ENCODE measurements around the gene RAPGEF1. TPM values are rescaled to one million over a fixed set of nuclear protein-coding genes. Genes with fewer than 3 reads are reported as not detected.

RAPGEF1 gene
- total and polyA plus RNA-seq, 2 of the 13 experiments (the other 11 are each of a cell fraction or from before 2014, with no cell fraction given), result 21.2 to 38.9 TPM

DNA sequence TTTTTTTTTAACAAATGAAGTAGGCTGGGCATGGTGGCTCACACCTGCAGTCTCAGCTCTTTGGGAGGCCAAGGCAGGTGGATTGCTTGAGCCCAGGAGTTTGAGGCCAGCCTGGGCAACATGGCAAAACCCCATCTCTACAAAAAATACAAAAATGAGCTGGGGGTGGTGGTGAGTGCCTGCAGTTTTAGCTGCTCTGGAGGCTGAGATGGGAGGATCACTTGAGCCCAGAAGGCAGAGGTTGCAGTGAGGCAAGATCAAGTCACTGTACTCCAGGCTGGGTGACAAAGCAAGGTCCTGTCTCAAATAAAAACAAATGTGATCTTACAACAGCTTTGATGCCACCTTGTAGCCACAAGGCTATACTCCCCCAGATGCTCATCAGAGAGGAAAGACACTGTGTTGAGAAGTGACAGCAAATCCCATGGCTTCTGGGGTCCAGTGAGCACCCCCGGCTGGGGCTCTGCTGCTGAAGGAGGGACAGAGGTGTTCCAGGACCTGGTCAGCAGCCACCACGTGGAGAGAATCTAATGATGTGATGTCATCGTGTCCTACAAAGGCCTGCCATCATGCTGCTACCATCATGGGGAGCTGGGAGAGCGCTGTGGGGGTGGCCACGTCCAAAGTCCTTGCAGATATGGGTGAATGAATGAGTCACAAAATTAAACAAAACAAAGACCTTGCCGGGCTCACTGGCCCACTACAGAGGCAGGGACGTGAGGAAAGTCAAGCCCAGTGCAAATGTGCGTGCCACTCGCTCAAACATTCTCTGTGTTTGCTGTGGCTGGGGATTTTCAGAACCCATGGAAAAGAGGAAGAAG is 133.9 kb downstream of the RAPGEF1 start (continued):
- TF ChIP-seq ZBTB37 (CRISPR knock-in tag; IDR thresholded peaks at IDR 0.05) (no peak), ZNF670 (CRISPR knock-in tag; IDR thresholded peaks at IDR 0.05; ENCODE audit: borderline replicate concordance) (no peak), ZSCAN31 (CRISPR knock-in tag; IDR thresholded peaks at IDR 0.05; ENCODE audit: low read depth) (peak; percentile 60), RARG (CRISPR knock-in tag; IDR thresholded peaks at IDR 0.05; ENCODE audit: low read depth) (no peak), ZNF776 (CRISPR knock-in tag; IDR thresholded peaks at IDR 0.05) (no peak), ZNF20 (CRISPR knock-in tag; IDR thresholded peaks at IDR 0.05) (no peak), SOX13 (IDR thresholded peaks at IDR 0.05) (no peak), SOX13 (CRISPR knock-in tag; conservative IDR thresholded peaks at IDR 0.05 in 1 of 2, IDR thresholded peaks at IDR 0.05 in 1 of 2) (peak in 1 of 2 experiments; percentile 84; a peak in 2 of 4 replicates), SCMH1 (CRISPR knock-in tag; IDR thresholded peaks at IDR 0.05; ENCODE audit: borderline replicate concordance) (no peak), TBX3 (IDR thresholded peaks at IDR 0.05; ENCODE audit: borderline replicate concordance) (peak; percentile 46; the same call in 1 of the 2 replicates), MYNN (CRISPR knock-in tag; IDR thresholded peaks at IDR 0.05; ENCODE audit: low read depth) (no peak), HNRNPLL (IDR thresholded peaks at IDR 0.05; ENCODE audit: low read depth, low read length, poor library complexity, severe bottlenecking) (no peak), SNRNP70 (IDR thresholded peaks at IDR 0.05; ENCODE audit: low read depth, low read length) (no peak), GTF2F1 (IDR thresholded peaks at IDR 0.05; ENCODE audit: low read length) (no peak), NR2F6 (IDR thresholded peaks at IDR 0.05) (peak; percentile 39; the same call in 1 of the 2 replicates), NR2F6 (CRISPR knock-in tag; IDR thresholded peaks at IDR 0.05) (peak; percentile 76), ZNF543 (CRISPR knock-in tag; IDR thresholded peaks at IDR 0.05) (peak; percentile 83; the same call in 1 of the 2 replicates), CEBPZ (IDR thresholded peaks at IDR 0.05; ENCODE audit: low read length) (no peak), HOMEZ (CRISPR knock-in tag; IDR thresholded peaks at IDR 0.05; ENCODE audit: low read depth) (peak; percentile 48; the same call in 1 of the 2 replicates), PHF8 (CRISPR knock-in tag; IDR thresholded peaks at IDR 0.05) (no peak)
- TF ChIP-seq, protein P1, sequence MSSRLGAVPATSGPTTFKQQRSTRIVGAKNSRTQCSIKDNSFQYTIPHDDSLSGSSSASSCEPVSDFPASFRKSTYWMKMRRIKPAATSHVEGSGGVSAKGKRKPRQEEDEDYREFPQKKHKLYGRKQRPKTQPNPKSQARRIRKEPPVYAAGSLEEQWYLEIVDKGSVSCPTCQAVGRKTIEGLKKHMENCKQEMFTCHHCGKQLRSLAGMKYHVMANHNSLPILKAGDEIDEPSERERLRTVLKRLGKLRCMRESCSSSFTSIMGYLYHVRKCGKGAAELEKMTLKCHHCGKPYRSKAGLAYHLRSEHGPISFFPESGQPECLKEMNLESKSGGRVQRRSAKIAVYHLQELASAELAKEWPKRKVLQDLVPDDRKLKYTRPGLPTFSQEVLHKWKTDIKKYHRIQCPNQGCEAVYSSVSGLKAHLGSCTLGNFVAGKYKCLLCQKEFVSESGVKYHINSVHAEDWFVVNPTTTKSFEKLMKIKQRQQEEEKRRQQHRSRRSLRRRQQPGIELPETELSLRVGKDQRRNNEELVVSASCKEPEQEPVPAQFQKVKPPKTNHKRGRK (CRISPR knock-in tag; IDR thresholded peaks at IDR 0.05), result no peak
- TF ChIP-seq, protein P2, sequence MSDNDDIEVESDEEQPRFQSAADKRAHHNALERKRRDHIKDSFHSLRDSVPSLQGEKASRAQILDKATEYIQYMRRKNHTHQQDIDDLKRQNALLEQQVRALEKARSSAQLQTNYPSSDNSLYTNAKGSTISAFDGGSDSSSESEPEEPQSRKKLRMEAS (IDR thresholded peaks at IDR 0.05), result peak; percentile 98
